Measurements from ENCODE around the gene ACP4. TPM values are rescaled to one million over a fixed set of nuclear protein-coding genes. Genes with fewer than 3 reads are reported as not detected.

Gene ACP4
- total and polyA plus RNA-seq, 2 experiments from 2014 or later, result not detected

DNA sequence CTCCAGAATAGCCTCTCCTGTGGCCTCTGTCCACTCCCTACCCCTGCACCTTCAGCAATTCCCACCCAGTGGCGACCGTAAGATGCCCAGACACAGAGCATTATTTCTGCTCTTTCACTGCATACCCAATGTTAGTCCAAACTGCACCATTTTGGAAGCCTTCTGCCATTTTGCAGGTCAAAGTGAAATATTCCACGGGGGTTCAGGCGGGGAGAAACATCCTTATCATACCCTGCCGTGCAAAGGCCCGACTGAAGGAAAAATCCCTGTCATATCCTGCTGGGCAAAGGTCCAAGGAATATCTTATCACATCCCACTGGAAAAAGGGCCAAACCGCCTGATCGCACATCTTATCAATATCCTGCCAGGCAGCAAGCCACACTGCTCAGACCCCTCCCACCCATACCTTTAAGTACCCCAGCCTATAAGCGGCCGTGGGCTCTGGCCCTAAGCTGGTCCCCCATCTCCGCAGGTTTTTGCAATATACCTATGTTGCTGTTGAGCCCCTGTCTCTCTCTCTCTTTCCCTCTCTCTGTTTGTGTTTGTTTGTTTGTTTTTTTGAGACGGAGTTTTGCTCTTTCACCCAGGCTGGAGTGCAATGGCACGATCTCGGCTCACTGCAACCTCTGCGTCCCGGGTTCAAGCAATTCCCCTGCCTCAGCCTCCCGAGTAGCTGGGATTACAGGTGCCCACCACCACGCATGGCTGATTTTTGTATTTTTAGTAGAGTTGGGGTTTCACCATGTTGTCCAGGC is 48.9 kb upstream of the ACP4 start:
- Histone ChIP-seq H3F3A (replicated peaks; ENCODE audit: low read depth) (no peaks in the 10 kb centered on the region), H3K36me3 (ENCODE audit: insufficient read depth) (no peaks in the 10 kb centered on the region), H3K27ac (ENCODE audit: low read depth) (no peak overlapping the region), H3K4me2 (no peak overlapping the region), H3K4me3 (no peak overlapping the region), H2AFZ (no peak overlapping the region), H3K9me2 (ENCODE audit: insufficient read depth) (no peaks in the 10 kb centered on the region), H3K4me1 (ENCODE audit: insufficient read depth) (no peaks in the 10 kb centered on the region), H4K20me1 (replicated peaks; ENCODE audit: insufficient read depth) (no peaks in the 10 kb centered on the region), H3K27me3 (ENCODE audit: insufficient read depth) (no peaks in the 10 kb centered on the region), H3K79me2 (replicated peaks; ENCODE audit: insufficient read depth) (no peaks in the 10 kb centered on the region)
- Mint-ChIP-seq H3K27ac (no peak overlapping the region), H3K9me3 (peaks cover 99% of the 10 kb centered on the region), H3K36me3 (ENCODE audit: low read depth) (peaks cover 47% of the 10 kb centered on the region), H3K27me3 (ENCODE audit: insufficient read depth, low read depth, poor library complexity) (peaks cover 4% of the 10 kb centered on the region), H3K4me1 (no peaks in the 10 kb centered on the region), H3K4me3 (no peak overlapping the region)
- TF ChIP-seq EZH2phosphoT487 (IDR thresholded peaks at IDR 0.05; ENCODE audit: unreplicated experiment) (no peak), STAT1 (IDR thresholded peaks at IDR 0.05; ENCODE audit: unreplicated experiment) (no peak), POLR2AphosphoS5 (IDR thresholded peaks at IDR 0.05; ENCODE audit: low read depth) (no peak)
- TF ChIP-seq, protein P1, sequence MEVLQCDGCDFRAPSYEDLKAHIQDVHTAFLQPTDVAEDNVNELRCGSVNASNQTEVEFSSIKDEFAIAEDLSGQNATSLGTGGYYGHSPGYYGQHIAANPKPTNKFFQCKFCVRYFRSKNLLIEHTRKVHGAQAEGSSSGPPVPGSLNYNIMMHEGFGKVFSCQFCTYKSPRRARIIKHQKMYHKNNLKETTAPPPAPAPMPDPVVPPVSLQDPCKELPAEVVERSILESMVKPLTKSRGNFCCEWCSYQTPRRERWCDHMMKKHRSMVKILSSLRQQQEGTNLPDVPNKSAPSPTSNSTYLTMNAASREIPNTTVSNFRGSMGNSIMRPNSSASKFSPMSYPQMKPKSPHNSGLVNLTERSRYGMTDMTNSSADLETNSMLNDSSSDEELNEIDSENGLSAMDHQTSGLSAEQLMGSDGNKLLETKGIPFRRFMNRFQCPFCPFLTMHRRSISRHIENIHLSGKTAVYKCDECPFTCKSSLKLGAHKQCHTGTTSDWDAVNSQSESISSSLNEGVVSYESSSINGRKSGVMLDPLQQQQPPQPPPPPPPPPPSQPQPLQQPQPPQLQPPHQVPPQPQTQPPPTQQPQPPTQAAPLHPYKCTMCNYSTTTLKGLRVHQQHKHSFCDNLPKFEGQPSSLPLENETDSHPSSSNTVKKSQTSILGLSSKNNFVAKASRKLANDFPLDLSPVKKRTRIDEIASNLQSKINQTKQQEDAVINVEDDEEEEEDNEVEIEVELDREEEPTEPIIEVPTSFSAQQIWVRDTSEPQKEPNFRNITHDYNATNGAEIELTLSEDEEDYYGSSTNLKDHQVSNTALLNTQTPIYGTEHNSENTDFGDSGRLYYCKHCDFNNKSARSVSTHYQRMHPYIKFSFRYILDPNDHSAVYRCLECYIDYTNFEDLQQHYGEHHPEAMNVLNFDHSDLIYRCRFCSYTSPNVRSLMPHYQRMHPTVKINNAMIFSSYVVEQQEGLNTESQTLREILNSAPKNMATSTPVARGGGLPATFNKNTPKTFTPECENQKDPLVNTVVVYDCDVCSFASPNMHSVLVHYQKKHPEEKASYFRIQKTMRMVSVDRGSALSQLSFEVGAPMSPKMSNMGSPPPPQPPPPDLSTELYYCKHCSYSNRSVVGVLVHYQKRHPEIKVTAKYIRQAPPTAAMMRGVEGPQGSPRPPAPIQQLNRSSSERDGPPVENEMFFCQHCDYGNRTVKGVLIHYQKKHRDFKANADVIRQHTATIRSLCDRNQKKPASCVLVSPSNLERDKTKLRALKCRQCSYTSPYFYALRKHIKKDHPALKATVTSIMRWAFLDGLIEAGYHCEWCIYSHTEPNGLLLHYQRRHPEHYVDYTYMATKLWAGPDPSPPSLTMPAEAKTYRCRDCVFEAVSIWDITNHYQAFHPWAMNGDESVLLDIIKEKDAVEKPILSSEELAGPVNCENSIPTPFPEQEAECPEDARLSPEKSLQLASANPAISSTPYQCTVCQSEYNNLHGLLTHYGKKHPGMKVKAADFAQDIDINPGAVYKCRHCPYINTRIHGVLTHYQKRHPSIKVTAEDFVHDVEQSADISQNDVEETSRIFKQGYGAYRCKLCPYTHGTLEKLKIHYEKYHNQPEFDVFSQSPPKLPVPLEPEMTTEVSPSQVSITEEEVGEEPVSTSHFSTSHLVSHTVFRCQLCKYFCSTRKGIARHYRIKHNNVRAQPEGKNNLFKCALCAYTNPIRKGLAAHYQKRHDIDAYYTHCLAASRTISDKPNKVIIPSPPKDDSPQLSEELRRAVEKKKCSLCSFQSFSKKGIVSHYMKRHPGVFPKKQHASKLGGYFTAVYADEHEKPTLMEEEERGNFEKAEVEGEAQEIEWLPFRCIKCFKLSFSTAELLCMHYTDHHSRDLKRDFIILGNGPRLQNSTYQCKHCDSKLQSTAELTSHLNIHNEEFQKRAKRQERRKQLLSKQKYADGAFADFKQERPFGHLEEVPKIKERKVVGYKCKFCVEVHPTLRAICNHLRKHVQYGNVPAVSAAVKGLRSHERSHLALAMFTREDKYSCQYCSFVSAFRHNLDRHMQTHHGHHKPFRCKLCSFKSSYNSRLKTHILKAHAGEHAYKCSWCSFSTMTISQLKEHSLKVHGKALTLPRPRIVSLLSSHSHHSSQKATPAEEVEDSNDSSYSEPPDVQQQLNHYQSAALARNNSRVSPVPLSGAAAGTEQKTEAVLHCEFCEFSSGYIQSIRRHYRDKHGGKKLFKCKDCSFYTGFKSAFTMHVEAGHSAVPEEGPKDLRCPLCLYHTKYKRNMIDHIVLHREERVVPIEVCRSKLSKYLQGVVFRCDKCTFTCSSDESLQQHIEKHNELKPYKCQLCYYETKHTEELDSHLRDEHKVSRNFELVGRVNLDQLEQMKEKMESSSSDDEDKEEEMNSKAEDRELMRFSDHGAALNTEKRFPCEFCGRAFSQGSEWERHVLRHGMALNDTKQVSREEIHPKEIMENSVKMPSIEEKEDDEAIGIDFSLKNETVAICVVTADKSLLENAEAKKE (CRISPR knock-in tag; IDR thresholded peaks at IDR 0.05), result no peak
- TF ChIP-seq, protein P2, sequence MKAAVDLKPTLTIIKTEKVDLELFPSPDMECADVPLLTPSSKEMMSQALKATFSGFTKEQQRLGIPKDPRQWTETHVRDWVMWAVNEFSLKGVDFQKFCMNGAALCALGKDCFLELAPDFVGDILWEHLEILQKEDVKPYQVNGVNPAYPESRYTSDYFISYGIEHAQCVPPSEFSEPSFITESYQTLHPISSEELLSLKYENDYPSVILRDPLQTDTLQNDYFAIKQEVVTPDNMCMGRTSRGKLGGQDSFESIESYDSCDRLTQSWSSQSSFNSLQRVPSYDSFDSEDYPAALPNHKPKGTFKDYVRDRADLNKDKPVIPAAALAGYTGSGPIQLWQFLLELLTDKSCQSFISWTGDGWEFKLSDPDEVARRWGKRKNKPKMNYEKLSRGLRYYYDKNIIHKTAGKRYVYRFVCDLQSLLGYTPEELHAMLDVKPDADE (IDR thresholded peaks at IDR 0.05), result no peak
- ATAC-seq (no peak), DNase-seq (ENCODE audit: low spot score) (no peak)

Data from GM23338 (cell line).